PC-9 (cell line): ENCODE data around the gene AIG1. TPM values are rescaled to one million over a fixed set of nuclear protein-coding genes. Genes with fewer than 3 reads are reported as not detected.
A peak's percentile ranks its signal among the peaks of the same experiment; 100 is the strongest.

Source experiments
- BruUV-seq: library from RNA; stranded (reverse); fragments of 400-500 nt; replicated peaks from 2 replicates; lab custom pipeline; 2021; lab: Mats Ljungman, UMichigan
- CTCF ChIA-PET: fragments of 300-600 bp; sonication (Branson Sonifier 250); formaldehyde crosslinking; loops from one replicate; lab custom pipeline; 2022; ENCODE audit warnings: antibody characterized with exemption; lab: Charles Lee
- POLR2A ChIA-PET: fragments of 300-600 bp; sonication (Branson Sonifier 250); formaldehyde crosslinking; loops from one replicate; lab custom pipeline; 2022; ENCODE audit warnings: antibody characterized with exemption; ENCODE audit not compliant: unreplicated experiment; lab: Charles Lee
- DNase-seq, 2 experiments: peaks; one replicate each; pipeline versions ENCODE4 v3.0.0 to v3.0.0-alpha.2; 2015 to 2022; ENCODE audit warnings: mixed read lengths in 1 of 2
- H2AFZ ChIP-seq: fragments of 200-600 bp; sonication (generic); 2 replicates; pipeline ENCODE4 v1.8.1; 2017; ENCODE audit warnings: antibody characterized with exemption
- H3F3A ChIP-seq: fragments of 200-600 bp; sonication (generic); 2 replicates; pipeline ENCODE4 v1.8.1; 2017; ENCODE audit warnings: antibody characterized with exemption, mild to moderate bottlenecking, low read depth; ENCODE audit not compliant: insufficient read depth
- H3K27ac ChIP-seq: fragments of 200-600 bp; sonication (generic); 2 replicates; pipeline ENCODE4 v1.6.1; 2016; ENCODE audit warnings: mixed run types
- H3K27me3 ChIP-seq: fragments of 200-600 bp; sonication (generic); 2 replicates; pipeline ENCODE4 v1.6.1; 2016; ENCODE audit warnings: low read depth, mixed run types; ENCODE audit not compliant: insufficient read depth
- H3K36me3 ChIP-seq: fragments of 200-600 bp; sonication (generic); 2 replicates; pipeline ENCODE4 v1.6.1; 2016; ENCODE audit warnings: low read depth, mixed run types
- H3K4me1 ChIP-seq: fragments of 200-600 bp; sonication (generic); replicated peaks from 2 replicates; pipeline ENCODE4 v1.6.1; 2016; ENCODE audit warnings: mixed run types; ENCODE audit not compliant: insufficient read depth
- H3K4me2 ChIP-seq: fragments of 200-600 bp; sonication (generic); 2 replicates; pipeline ENCODE4 v1.6.1; 2017; ENCODE audit warnings: mixed run types
- H3K4me3 ChIP-seq: fragments of 200-600 bp; sonication (generic); 2 replicates; pipeline ENCODE4 v1.6.1; 2016; ENCODE audit warnings: mixed run types
- H3K79me2 ChIP-seq: fragments of 200-600 bp; sonication (generic); 2 replicates; pipeline ENCODE4 v1.6.1; 2017; ENCODE audit warnings: low read depth, mixed run types
- H3K9me2 ChIP-seq: fragments of 200-600 bp; sonication (generic); 2 replicates; pipeline ENCODE4 v1.8.1; 2017; ENCODE audit warnings: mild to moderate bottlenecking; ENCODE audit not compliant: insufficient read depth
- H3K9me3 ChIP-seq: fragments of 200-600 bp; sonication (generic); 2 replicates; pipeline ENCODE4 v1.8.1; 2016; ENCODE audit warnings: low read depth; ENCODE audit not compliant: insufficient read depth
- H4K20me1 ChIP-seq: fragments of 200-600 bp; sonication (generic); 2 replicates; pipeline ENCODE4 v1.8.1; 2017; ENCODE audit not compliant: insufficient read depth
- CTCF ChIP-seq: fragments of 200-600 bp; sonication (generic); conservative IDR thresholded peaks from 2 replicates; pipeline ENCODE4 v1.6.1; 2017; ENCODE audit warnings: mixed run types, antibody characterized with exemption, mild to moderate bottlenecking, moderate library complexity
- EZH2 ChIP-seq: fragments of 200-600 bp; sonication (generic); IDR thresholded peaks from 2 replicates; pipeline ENCODE4 v1.8.0; 2017; ENCODE audit warnings: antibody characterized with exemption, low read depth
- intact Hi-C: fragments of 100-400 bp; cut with micrococcal nuclease; formaldehyde crosslinking; loops from one replicate; pipeline ENCODE4 v1.10.0; 2022; ENCODE audit not compliant: unreplicated experiment
- total RNA-seq: library from RNA; stranded (reverse); gene quantifications from 2 replicates; pipeline ENCODE4 v1.2.3, GENCODE V29; 2021

The AIG1 gene
- total RNA-seq, 1 experiment from 2014 or later: 37.7 TPM

- Histone ChIP-seq H3K4me3 (no peak overlapping the region), H3K9me2 (no peaks in the 10 kb centered on the region; the same call in 1 of the 2 replicates), H3F3A (peaks cover 36% of the 10 kb centered on the region), H2AFZ (no peak overlapping the region), H3K27ac (peak overlapping the region; percentile 52), H3K4me2 (peak overlapping the region; percentile 48), H3K36me3 (0 out of 2 replicates have a peak, but pooled peaks cover 11% of the 10 kb centered on the region), H3K4me1 (peaks cover 48% of the 10 kb centered on the region), H3K27me3 (no peaks in the 10 kb centered on the region), H4K20me1 (no peaks in the 10 kb centered on the region), H3K9me3 (peaks cover 8% of the 10 kb centered on the region), H3K79me2 (no peaks in the 10 kb centered on the region)
- no TSS peak for BruUV-seq
- intact Hi-C loops: no loop called here
- CTCF ChIA-PET: no interaction called here
- DNase-seq: peak in 1 of 2 experiments; percentile 55
- TF ChIP-seq EZH2: no peak
- POLR2A ChIA-PET: no interaction called here
Measured at GRCh38 chr6:143329323-143329722, 268.6 kb downstream of the AIG1 start.

GRCh38 chr6:143331362-143331761, 270.7 kb downstream of the AIG1 start:
- no peak overlapping the region for H3K4me2 ChIP-seq
- H2AFZ ChIP-seq: no peak overlapping the region
- intact Hi-C loops: loop anchor here (5.0 to 10.0 kb wide), 3 partner anchors 93 to 384 kb away; partner anchors contain the start of genes AIG1 and HIVEP2
- ChIA-PET POLR2A (no interaction called here), CTCF (no interaction called here)
- peaks cover 38% of the 10 kb centered on the region for H3K4me1 ChIP-seq
- DNase-seq: no peak
- H3K27ac ChIP-seq: no peak overlapping the region
- H3K36me3 ChIP-seq: peaks cover 15% of the 10 kb centered on the region; the same call in 1 of the 2 replicates
- peaks cover 26% of the 10 kb centered on the region for H3F3A ChIP-seq
- H3K4me3 ChIP-seq: no peak overlapping the region
- no peaks in the 10 kb centered on the region for H3K9me2 ChIP-seq
- no peaks in the 10 kb centered on the region for H4K20me1 ChIP-seq
- H3K9me3 ChIP-seq: peaks cover 8% of the 10 kb centered on the region
- TF ChIP-seq CTCF: no peak
- TF ChIP-seq EZH2: no peak
- no TSS peak for BruUV-seq
- H3K27me3 ChIP-seq: no peaks in the 10 kb centered on the region
- no peaks in the 10 kb centered on the region for H3K79me2 ChIP-seq

- POLR2A ChIA-PET: interaction anchor here (0.9 kb wide), 1 partner anchor 913 kb away, joined by 9 read pairs; no protein-coding TSS in a partner anchor
- no peaks in the 10 kb centered on the region for H4K20me1 ChIP-seq
- DNase-seq: no peak
- peaks cover 33% of the 10 kb centered on the region for H3F3A ChIP-seq
- H3K27me3 ChIP-seq: no peaks in the 10 kb centered on the region
- 0 out of 2 replicates have a peak overlapping the region, but pooled peaks have one; percentile 23 for H3K27ac ChIP-seq
- intact Hi-C loops: loop anchor here (5.0 to 10.0 kb wide), 3 partner anchors 93 to 385 kb away; partner anchors contain the start of genes AIG1 and HIVEP2
- H3K9me2 ChIP-seq: no peaks in the 10 kb centered on the region
- H2AFZ ChIP-seq: no peak overlapping the region
- H3K79me2 ChIP-seq: no peaks in the 10 kb centered on the region
- no TSS peak for BruUV-seq
- H3K9me3 ChIP-seq: peaks cover 8% of the 10 kb centered on the region
- H3K4me3 ChIP-seq: no peak overlapping the region
- H3K4me1 ChIP-seq: peaks cover 47% of the 10 kb centered on the region
- no peak overlapping the region for H3K4me2 ChIP-seq
- TF ChIP-seq CTCF (no peak), EZH2 (no peak)
- peaks cover 9% of the 10 kb centered on the region; the same call in 1 of the 2 replicates for H3K36me3 ChIP-seq
- CTCF ChIA-PET: no interaction called here
Measured at GRCh38 chr6:143332153-143332845, 271.6 kb downstream of the AIG1 start.
